Measurements from ENCODE around the gene MLNR. TPM values are rescaled to one million over a fixed set of nuclear protein-coding genes. Genes with fewer than 3 reads are reported as not detected.

Gene MLNR
- total and polyA plus RNA-seq, 4 donors, result 0.09 TPM; not detected in 3

DNA sequence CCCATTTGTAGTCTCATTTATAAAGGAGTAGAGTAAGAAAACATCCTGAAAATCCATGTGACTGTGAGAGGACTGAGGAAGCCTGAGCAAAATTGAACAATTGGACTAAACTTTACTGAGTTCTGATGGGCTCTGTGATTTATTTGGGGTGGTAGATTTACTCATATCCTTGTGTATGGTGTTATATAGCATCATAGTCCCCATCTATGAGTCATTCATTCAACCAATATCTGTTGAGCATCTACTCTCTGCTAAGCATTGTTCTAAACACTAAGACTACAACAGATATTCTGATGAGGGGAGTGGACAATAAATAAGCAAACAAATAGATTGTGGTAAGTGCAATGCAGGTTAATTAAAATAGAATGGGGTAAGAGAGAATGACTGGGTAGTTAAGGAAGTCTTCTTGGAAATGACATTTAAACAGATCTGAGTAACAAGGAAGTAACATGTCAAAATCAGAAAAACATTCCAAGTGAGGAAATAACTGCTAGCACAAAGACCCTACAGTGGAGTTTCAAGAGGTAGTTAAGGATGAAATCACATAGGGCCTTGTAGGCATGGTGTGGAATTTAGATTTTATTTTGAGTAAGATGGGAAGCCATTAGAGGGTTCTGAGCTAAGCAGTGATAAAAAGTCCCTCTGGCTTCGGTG lies 36.3 kb upstream of the MLNR start:
- WGBS, result 74% methylated on average over 1 of the region's 1 CpG
- H3K9ac ChIP-seq (ENCODE audit: low read depth in 1 of 2, low read length in 2 of 2), result no peak overlapping the region
- no peak overlapping the region for H3K27ac ChIP-seq (ENCODE audit: low read depth in 1 of 2, low read length in 2 of 2)
- no peak for DNase-seq (ENCODE audit: low spot score)
- no peaks in the 10 kb centered on the region for H3K27me3 ChIP-seq (ENCODE audit: control insufficient read depth in 4 of 4, insufficient read depth in 4 of 4, low read length in 3 of 4)
- peaks cover 11 to 48% (median 44%) of the 10 kb centered on the region in 4 donors for H3K36me3 ChIP-seq (ENCODE audit: control insufficient read depth in 4 of 4, insufficient read depth in 3 of 4, low read depth in 1 of 4, low read length in 3 of 4)
- H3K4me3 ChIP-seq (ENCODE audit: low read depth in 1 of 3, low read length in 3 of 3), result no peak overlapping the region
- no peak for TF ChIP-seq TAF1 (conservative IDR thresholded peaks at IDR 0.05)
- TF ChIP-seq, protein P1, sequence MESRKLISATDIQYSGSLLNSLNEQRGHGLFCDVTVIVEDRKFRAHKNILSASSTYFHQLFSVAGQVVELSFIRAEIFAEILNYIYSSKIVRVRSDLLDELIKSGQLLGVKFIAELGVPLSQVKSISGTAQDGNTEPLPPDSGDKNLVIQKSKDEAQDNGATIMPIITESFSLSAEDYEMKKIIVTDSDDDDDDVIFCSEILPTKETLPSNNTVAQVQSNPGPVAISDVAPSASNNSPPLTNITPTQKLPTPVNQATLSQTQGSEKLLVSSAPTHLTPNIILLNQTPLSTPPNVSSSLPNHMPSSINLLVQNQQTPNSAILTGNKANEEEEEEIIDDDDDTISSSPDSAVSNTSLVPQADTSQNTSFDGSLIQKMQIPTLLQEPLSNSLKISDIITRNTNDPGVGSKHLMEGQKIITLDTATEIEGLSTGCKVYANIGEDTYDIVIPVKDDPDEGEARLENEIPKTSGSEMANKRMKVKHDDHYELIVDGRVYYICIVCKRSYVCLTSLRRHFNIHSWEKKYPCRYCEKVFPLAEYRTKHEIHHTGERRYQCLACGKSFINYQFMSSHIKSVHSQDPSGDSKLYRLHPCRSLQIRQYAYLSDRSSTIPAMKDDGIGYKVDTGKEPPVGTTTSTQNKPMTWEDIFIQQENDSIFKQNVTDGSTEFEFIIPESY (IDR thresholded peaks at IDR 0.05), result no peak
- TF ChIP-seq, protein P2, sequence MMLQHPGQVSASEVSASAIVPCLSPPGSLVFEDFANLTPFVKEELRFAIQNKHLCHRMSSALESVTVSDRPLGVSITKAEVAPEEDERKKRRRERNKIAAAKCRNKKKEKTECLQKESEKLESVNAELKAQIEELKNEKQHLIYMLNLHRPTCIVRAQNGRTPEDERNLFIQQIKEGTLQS (IDR thresholded peaks at IDR 0.05), result no peak
- H3K9me3 ChIP-seq (ENCODE audit: control insufficient read depth in 4 of 4, low read length in 3 of 4), result no peaks in the 10 kb centered on the region
- peaks cover 0 to 1% (median 0%) of the 10 kb centered on the region in 4 donors for H3K4me1 ChIP-seq (ENCODE audit: control insufficient read depth in 4 of 4, insufficient read depth in 4 of 4, low read length in 3 of 4)

DNA sequence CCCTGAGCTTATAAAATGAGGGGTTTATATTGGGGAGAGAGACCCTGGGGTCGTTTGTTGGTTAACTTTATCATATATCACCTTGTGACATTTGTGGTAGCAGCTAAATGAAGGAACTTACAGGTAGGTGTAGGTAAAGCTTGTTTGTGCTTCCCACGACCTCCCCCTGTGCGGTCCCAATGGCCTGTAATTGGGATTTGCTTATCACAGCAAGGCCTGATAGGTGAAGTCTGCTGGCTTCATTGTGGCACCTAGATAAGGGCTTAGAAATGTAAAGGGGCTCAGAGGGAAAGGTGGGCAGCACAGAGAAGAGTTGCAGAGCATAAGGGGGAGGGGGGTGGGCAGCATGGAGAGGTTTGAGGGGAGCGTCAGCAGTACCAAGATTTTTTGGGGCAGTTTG lies 35.5 kb upstream of the MLNR start:
- DNase-seq (ENCODE audit: low spot score), result no peak
- Histone ChIP-seq H3K4me1 (ENCODE audit: control insufficient read depth in 4 of 4, insufficient read depth in 4 of 4, low read length in 3 of 4) (peaks cover 0 to 1% (median 0%) of the 10 kb centered on the region in 4 donors), H3K9me3 (ENCODE audit: control insufficient read depth in 4 of 4, low read length in 3 of 4) (no peaks in the 10 kb centered on the region), H3K27me3 (ENCODE audit: control insufficient read depth in 4 of 4, insufficient read depth in 4 of 4, low read length in 3 of 4) (no peaks in the 10 kb centered on the region), H3K9ac (ENCODE audit: low read depth in 1 of 2, low read length in 2 of 2) (no peak overlapping the region), H3K27ac (ENCODE audit: low read depth in 1 of 2, low read length in 2 of 2) (no peak overlapping the region), H3K4me3 (ENCODE audit: low read depth in 1 of 3, low read length in 3 of 3) (no peak overlapping the region), H3K36me3 (ENCODE audit: control insufficient read depth in 4 of 4, insufficient read depth in 3 of 4, low read depth in 1 of 4, low read length in 3 of 4) (peaks cover 10 to 44% (median 43%) of the 10 kb centered on the region in 4 donors)
- no peak for TF ChIP-seq RAD21 (IDR thresholded peaks at IDR 0.05)
- TF ChIP-seq GABPA (IDR thresholded peaks at IDR 0.05 in 1 of 2, conservative IDR thresholded peaks at IDR 0.05 in 1 of 2), result no peak
- no peak for TF ChIP-seq TAF1 (conservative IDR thresholded peaks at IDR 0.05)
- no peak for TF ChIP-seq YY1 (IDR thresholded peaks at IDR 0.05)
- no peak for TF ChIP-seq RXRA (IDR thresholded peaks at IDR 0.05)
- TF ChIP-seq EGR1 (IDR thresholded peaks at IDR 0.05; ENCODE audit: low read depth in 2 of 2), result no peak
- TF ChIP-seq, protein P2 (IDR thresholded peaks at IDR 0.05), result no peak
- no peak for TF ChIP-seq FOXA2 (IDR thresholded peaks at IDR 0.05)
- no peak for TF ChIP-seq FOXA1 (IDR thresholded peaks at IDR 0.05)
- TF ChIP-seq, protein P1 (IDR thresholded peaks at IDR 0.05), result no peak
- TF ChIP-seq, protein P3, sequence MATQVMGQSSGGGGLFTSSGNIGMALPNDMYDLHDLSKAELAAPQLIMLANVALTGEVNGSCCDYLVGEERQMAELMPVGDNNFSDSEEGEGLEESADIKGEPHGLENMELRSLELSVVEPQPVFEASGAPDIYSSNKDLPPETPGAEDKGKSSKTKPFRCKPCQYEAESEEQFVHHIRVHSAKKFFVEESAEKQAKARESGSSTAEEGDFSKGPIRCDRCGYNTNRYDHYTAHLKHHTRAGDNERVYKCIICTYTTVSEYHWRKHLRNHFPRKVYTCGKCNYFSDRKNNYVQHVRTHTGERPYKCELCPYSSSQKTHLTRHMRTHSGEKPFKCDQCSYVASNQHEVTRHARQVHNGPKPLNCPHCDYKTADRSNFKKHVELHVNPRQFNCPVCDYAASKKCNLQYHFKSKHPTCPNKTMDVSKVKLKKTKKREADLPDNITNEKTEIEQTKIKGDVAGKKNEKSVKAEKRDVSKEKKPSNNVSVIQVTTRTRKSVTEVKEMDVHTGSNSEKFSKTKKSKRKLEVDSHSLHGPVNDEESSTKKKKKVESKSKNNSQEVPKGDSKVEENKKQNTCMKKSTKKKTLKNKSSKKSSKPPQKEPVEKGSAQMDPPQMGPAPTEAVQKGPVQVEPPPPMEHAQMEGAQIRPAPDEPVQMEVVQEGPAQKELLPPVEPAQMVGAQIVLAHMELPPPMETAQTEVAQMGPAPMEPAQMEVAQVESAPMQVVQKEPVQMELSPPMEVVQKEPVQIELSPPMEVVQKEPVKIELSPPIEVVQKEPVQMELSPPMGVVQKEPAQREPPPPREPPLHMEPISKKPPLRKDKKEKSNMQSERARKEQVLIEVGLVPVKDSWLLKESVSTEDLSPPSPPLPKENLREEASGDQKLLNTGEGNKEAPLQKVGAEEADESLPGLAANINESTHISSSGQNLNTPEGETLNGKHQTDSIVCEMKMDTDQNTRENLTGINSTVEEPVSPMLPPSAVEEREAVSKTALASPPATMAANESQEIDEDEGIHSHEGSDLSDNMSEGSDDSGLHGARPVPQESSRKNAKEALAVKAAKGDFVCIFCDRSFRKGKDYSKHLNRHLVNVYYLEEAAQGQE (IDR thresholded peaks at IDR 0.05), result no peak
- 88% methylated on average over 4 of the region's 4 CpGs for WGBS

All from liver (tissue), 9 donors.